ENCODE measurements around the gene ZNF385C.

DNA sequence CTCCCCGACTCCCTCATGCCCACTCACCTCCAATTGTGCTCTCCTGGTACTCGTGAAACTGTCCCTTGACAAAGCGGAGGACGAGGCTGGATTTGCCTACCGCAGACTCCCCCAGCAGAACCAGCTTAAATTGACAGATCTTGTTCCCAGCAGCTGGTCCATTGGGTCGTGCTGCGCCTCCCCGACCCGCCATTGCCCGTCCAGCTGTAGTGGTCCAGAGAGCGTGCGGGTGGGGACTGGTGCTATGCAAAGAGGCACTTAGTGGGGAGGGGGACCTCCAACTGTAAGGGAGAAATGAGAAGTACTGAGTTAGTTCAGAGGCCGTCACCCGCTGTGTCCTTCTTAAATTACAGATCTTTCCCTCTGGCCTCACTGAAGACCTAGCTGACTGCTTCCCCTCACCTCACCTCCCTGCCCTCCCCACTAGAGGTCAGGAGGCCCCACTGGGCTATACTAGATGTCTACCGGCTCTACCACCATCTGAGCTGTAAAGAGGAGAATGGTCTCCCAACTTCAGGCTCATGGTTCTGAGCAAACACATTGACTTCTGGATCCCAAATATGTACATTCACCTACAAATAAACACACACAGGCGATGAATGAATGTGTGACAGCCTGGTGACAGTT, 32.1 kb upstream of the ZNF385C start:
- TF ChIP-seq, protein P1, sequence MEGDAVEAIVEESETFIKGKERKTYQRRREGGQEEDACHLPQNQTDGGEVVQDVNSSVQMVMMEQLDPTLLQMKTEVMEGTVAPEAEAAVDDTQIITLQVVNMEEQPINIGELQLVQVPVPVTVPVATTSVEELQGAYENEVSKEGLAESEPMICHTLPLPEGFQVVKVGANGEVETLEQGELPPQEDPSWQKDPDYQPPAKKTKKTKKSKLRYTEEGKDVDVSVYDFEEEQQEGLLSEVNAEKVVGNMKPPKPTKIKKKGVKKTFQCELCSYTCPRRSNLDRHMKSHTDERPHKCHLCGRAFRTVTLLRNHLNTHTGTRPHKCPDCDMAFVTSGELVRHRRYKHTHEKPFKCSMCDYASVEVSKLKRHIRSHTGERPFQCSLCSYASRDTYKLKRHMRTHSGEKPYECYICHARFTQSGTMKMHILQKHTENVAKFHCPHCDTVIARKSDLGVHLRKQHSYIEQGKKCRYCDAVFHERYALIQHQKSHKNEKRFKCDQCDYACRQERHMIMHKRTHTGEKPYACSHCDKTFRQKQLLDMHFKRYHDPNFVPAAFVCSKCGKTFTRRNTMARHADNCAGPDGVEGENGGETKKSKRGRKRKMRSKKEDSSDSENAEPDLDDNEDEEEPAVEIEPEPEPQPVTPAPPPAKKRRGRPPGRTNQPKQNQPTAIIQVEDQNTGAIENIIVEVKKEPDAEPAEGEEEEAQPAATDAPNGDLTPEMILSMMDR (IDR thresholded peaks at IDR 0.05): no peak
- no peak for TF ChIP-seq POLR2A (IDR thresholded peaks at IDR 0.05)

All from testis (tissue), 2 donors.